Anterior cingulate cortex (tissue), 58 donors: ENCODE data around the gene NRBF2.
A peak's percentile ranks its signal among the peaks of the same experiment; 100 is the strongest.
"Not testable (repeated sequence)": the region's sequence is repeated elsewhere in the genome, so short reads cannot be mapped to it uniquely, and the experiment has no call there.

Source experiments
- DNase-seq, 58 donors: peaks; one replicate each; lab custom pipeline; 2025; lab: John Stamatoyannopoulos, UW

NRBF2 gene

DNA sequence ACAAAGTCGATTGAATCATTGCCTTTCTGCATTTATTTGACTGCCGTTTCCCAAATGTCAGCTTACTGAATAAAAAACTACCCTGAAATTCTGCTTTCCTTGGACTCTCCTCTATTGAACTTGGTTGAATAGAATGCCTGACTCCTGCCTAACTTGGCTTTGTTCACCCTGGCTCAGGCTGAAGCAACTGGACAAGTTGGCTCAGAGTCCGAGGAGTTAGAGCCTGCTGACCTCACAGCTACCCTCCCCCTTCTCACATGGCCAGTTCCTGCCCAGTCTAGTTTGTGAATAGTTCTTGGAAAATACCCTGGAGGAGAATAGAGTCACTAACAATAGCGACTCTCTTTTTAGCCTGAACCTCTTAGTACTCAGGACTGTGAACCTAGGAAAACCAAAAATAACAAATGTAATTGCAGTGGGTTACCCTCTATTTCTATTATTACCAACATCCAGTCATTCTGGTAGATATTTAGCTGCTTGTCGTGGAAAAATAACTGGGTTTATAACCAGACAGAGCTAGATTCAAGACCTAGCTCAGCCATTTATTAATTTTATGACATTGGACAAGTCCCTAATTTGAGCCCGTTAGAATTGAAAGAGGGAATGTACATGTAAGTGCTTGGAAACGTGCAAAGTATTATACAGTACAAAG, 17.3 kb upstream of the NRBF2 start:
- peak in 53 of 58 donors; percentile 3 to 89 (median 54) for DNase-seq

DNA sequence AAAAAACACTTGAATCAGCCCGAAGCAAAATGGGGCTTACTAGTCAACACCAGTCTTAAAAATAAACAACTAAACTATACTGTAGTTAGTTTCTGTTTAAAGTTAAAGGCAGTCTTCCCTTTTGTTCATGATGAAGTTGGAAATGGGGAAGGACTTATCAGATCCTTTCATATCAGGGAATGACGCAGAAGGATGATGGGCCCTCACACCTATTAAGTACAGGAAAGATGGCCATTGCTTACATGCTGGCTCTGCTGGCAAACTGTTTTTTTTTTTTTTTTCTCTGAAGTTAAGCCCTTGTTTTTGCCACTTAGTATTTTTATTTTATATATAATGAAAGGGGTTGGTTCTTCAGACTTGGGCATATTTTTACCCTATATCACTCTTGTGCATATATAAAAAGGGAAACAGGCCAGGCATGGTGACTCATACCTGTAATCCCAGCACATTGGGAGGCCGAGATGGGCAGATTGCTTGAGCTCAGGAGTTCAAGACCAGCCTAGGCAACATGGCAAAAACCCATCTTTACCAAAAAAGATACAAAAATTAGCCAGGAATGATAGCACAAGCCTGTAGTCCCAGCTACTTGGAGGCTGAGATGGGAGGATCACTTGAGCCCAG, 16.6 kb upstream of the NRBF2 start:
- no peak for DNase-seq

DNA sequence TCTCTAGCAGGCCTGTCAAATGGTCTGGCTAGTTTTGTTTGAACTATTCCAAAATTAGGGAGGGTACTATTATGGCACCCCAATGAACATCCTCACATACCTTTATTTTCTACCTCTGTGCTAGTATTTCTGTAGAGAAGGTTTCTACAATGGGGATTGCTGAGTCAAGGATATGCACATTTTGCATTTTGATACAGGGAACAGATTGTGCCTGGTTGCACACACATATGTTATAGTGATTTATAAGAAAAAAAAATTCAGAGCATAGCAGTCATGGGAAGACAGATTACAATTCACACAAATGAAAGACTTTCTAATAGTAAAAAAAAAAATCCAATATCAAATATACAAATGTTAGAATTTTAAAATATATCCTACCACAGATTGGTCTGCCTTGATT, 14.1 kb upstream of the NRBF2 start:
- DNase-seq = no peak

- DNase-seq = no peak
Observed at GRCh38 chr10:63120554-63120953, 12.6 kb upstream of the NRBF2 start.

DNA sequence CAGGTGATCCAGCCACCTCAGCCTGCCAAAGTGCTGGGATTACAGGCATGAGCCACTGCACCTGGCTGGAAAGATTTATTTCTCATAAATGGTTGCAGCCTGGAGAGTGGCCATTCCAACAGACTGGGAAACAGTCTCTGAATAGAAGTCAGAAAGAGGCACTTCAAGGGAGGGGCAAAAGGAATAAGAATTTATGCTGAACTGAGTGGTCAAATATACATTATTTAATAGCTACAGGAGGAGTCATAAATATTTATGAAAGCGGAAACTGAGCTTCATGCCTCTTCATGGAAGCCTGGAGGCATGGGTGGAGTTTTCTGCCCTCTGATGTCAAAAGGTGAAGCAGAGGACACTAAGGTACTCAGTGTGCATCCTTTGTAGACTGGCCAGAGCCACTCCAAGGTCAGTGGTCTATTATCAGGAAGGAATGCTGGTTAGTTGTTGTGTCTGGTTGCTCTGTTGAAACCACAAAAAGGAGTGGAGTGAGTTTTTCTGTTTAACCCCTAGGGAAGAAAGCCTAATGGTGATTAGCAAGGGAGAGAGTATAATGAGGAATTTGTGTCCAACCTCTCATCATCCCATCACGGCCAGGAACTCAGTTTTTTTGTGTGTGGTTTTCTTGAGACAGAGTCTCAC, 9.3 kb upstream of the NRBF2 start:
- DNase-seq = no peak

DNA sequence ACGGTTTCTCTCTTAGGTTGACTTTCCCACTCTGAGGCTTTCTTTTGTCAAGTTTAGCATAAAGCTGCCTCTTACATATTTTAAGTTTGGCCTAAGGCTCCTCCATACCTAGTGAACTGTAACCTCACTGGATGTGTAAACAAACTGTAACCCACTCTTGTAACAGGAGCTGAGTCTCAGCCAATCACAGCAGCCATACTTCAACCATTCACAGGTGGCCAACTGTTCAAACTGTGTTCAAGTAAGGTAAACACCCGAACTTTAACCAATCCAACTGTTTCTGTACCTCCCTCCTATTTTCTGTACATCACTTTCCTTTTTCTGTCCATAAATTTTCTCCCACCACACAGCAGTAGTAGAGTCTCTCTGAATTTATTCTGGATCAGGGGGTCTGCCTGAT, 7.7 kb upstream of the NRBF2 start:
- no peak for DNase-seq

GRCh38 chr10:63128443-63128842, 4.7 kb upstream of the NRBF2 start:
- DNase-seq = no peak

GRCh38 chr10:63129888-63130287, 3.2 kb upstream of the NRBF2 start:
- DNase-seq = no peak

GRCh38 chr10:63132651-63133055, 475 bp upstream of the NRBF2 start:
- no peak for DNase-seq

DNA sequence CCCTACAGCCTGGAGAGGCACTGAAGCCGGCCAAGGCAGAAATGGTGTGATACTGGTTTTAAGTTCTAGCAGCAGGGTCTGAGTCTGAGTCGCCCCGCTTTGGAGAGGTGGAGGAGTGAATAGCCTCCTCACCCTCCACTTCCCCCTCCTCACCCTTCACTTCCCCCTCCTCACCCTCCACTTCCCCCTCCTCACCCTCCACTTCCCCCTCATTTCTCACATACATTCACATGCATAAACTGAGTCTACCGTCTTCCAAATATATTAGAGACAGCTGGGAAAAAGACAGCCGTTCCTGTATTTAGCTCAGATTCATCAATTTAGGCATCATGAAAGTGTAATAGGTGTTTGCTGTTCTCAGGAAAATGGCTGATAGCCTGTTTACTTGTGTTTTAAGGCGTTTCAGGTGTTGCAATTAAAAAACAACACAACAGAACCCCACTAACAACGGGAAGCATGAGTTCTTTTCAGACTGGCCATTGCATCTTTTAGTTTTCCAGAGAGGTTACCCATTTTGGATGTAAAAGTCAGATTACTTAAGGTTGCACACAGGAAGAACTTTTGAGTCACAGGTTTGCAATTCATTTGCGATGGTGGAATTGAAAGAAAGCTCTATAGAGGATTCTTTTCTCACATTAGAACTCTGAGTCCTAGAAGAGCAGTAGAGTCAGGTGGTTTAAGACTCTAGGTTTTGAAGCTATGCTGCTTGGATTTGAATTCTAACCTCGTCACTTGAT, 861 bp downstream of the NRBF2 start:
- DNase-seq = peak in 3 of 58 donors; percentile 43 to 57 (median 43)

DNA sequence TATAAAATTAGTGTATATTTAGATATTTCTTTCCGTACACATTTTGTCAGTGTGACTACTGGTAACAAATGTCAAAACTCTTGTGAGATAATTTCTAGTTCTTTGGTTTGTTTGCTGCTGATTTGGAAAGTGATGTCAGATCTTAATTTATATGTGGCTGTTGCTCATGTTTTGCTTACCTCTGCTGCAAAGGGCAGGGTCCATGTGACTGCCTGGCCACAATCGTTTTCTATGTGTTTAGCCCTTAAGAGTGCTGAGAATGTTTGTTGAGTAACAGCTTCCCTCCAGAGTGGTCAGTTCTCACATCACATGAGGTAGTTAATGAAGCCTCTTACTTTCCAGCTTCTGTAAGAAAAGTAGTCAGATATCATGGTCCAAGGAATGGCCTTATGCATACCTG, 4.2 kb downstream of the NRBF2 start:
- DNase-seq = no peak

DNA sequence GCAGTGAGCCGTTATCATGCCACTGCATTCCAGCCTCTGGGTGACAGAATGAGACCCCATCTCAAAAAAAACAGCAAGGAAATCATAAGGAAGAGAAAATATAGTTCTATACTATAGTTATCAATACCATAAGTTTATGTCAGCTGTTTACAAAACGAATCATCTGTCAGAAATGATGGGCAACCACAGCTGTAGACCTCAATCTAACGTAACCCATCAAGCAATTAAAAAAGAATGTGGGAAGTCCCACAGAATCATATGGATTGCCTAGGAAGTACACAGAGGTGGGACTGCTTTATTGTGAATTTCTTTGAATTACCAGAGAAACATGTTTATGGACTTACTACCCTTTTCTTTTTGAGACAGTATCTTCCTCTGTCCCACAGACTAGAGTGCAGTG, 6.9 kb downstream of the NRBF2 start:
- DNase-seq = no peak

GRCh38 chr10:63142136-63142535, 9.0 kb downstream of the NRBF2 start:
- DNase-seq = no peak

GRCh38 chr10:63143987-63144386, 10.9 kb downstream of the NRBF2 start:
- no peak for DNase-seq

- DNase-seq = no peak
Observed at GRCh38 chr10:63145782-63146181, 12.7 kb downstream of the NRBF2 start.

- DNase-seq = no peak
Observed at GRCh38 chr10:63146503-63146902, 13.4 kb downstream of the NRBF2 start.

- no peak for DNase-seq
Observed at GRCh38 chr10:63150745-63151144, 17.6 kb downstream of the NRBF2 start.

GRCh38 chr10:63153868-63154545, 20.9 kb downstream of the NRBF2 start:
- DNase-seq = not testable (repeated sequence)

GRCh38 chr10:63154546-63155387, 21.6 kb downstream of the NRBF2 start:
- no peak for DNase-seq
